GM21717 (cell line): Measurements from ENCODE around the gene UPK3A.
"Not testable (repeated sequence)": the region's sequence is repeated elsewhere in the genome, so short reads cannot be mapped to it uniquely, and the experiment has no call there.

ENCODE experiments used
- ATAC-seq: cut with Tn5 transposase; IDR thresholded peaks from one replicate; pipeline ENCODE4 v1.9.1; 2021; ENCODE audit warnings: mild to moderate bottlenecking, moderate library complexity; ENCODE audit not compliant: unreplicated experiment

Gene UPK3A

GRCh38 chr22:45254789-45255278, 29.9 kb upstream of the UPK3A start:
- no peak for ATAC-seq

GRCh38 chr22:45257941-45258340, 26.8 kb upstream of the UPK3A start:
- ATAC-seq, result not testable (repeated sequence)

- ATAC-seq, result no peak
Observed at GRCh38 chr22:45259754-45260394, 24.9 kb upstream of the UPK3A start.

GRCh38 chr22:45260395-45260759, 24.4 kb upstream of the UPK3A start:
- not testable (repeated sequence) for ATAC-seq

GRCh38 chr22:45261407-45262088, 23.2 kb upstream of the UPK3A start:
- ATAC-seq, result no peak

- ATAC-seq, result no peak
Observed at GRCh38 chr22:45262195-45262930, 22.4 kb upstream of the UPK3A start.

- peak; percentile 37 for ATAC-seq
Observed at GRCh38 chr22:45262931-45263462, 21.8 kb upstream of the UPK3A start.

- ATAC-seq, result peak; percentile 77
Observed at GRCh38 chr22:45263463-45264269, 21.1 kb upstream of the UPK3A start.

- ATAC-seq, result no peak
Observed at GRCh38 chr22:45265535-45265934, 19.2 kb upstream of the UPK3A start.

GRCh38 chr22:45268167-45268957, 16.4 kb upstream of the UPK3A start:
- ATAC-seq, result no peak

GRCh38 chr22:45268958-45269844, 15.5 kb upstream of the UPK3A start:
- ATAC-seq, result no peak

- no peak for ATAC-seq
Observed at GRCh38 chr22:45270095-45271020, 14.4 kb upstream of the UPK3A start.

GRCh38 chr22:45271667-45272201, 13.0 kb upstream of the UPK3A start:
- no peak for ATAC-seq

GRCh38 chr22:45272498-45272897, 12.3 kb upstream of the UPK3A start:
- ATAC-seq, result no peak

- ATAC-seq, result no peak
Observed at GRCh38 chr22:45273452-45274075, 11.2 kb upstream of the UPK3A start.

GRCh38 chr22:45276507-45277105, 8.1 kb upstream of the UPK3A start:
- no peak for ATAC-seq

- not testable (repeated sequence) for ATAC-seq
Observed at GRCh38 chr22:45277720-45278119, 7.0 kb upstream of the UPK3A start.
